Kidney glomerular epithelial cell (primary cell): ENCODE data around the gene PON2.
"Not testable (repeated sequence)": the region's sequence is repeated elsewhere in the genome, so short reads cannot be mapped to it uniquely, and the experiment has no call there.

ENCODE experiments used
- DNase-seq: peaks from one replicate; lab custom pipeline; 2025; lab: John Stamatoyannopoulos, UW

The PON2 gene

GRCh38 chr7:95405208-95405607, 29.6 kb downstream of the PON2 start:
- DNase-seq = no peak

GRCh38 chr7:95404316-95404865, 30.4 kb downstream of the PON2 start:
- peak; percentile 40 for DNase-seq

GRCh38 chr7:95398155-95398940, 36.5 kb downstream of the PON2 start:
- DNase-seq = no peak

GRCh38 chr7:95397381-95397780, 37.4 kb downstream of the PON2 start:
- no peak for DNase-seq

- DNase-seq = no peak
Measured at GRCh38 chr7:95396136-95397032, 38.4 kb downstream of the PON2 start, which contains the start of gene PON3. Gene PON3 (minus strand): TSS chr7:95396375. CDS start chr7:95396350, 25 bp downstream.

GRCh38 chr7:95395755-95396135, 39.1 kb downstream of the PON2 start:
- DNase-seq = no peak

- DNase-seq = no peak
Measured at GRCh38 chr7:95394370-95394769, 40.5 kb downstream of the PON2 start.

- no peak for DNase-seq
Measured at GRCh38 chr7:95391761-95392160, 43.1 kb downstream of the PON2 start.

- no peak for DNase-seq
Measured at GRCh38 chr7:95389516-95389915, 45.3 kb downstream of the PON2 start.

- DNase-seq = not testable (repeated sequence)
Measured at GRCh38 chr7:95379457-95379856, 55.4 kb downstream of the PON2 start.

- no peak for DNase-seq
Measured at GRCh38 chr7:95376632-95377400, 58.0 kb downstream of the PON2 start.

- DNase-seq = no peak
Measured at GRCh38 chr7:95375591-95376257, 59.1 kb downstream of the PON2 start.

GRCh38 chr7:95373323-95373722, 61.5 kb downstream of the PON2 start:
- DNase-seq = no peak

GRCh38 chr7:95368235-95368634, 66.6 kb downstream of the PON2 start:
- DNase-seq = no peak

GRCh38 chr7:95367606-95368005, 67.2 kb downstream of the PON2 start:
- no peak for DNase-seq

GRCh38 chr7:95365151-95365550, 69.7 kb downstream of the PON2 start:
- DNase-seq = peak; percentile 23

- DNase-seq = no peak
Measured at GRCh38 chr7:95357623-95358022, 77.2 kb downstream of the PON2 start.
